SK-MEL-5 (cell line): Measurements from ENCODE around the gene CCDC183. TPM values are rescaled to one million over a fixed set of nuclear protein-coding genes. Genes with fewer than 3 reads are reported as not detected.
A peak's percentile ranks its signal among the peaks of the same experiment; 100 is the strongest.
"Not testable (repeated sequence)": the region's sequence is repeated elsewhere in the genome, so short reads cannot be mapped to it uniquely, and the experiment has no call there.

Experiments used
- DNase-seq: peaks from one replicate; pipeline ENCODE4 v3.0.0-alpha.2; 2016; ENCODE audit warnings: low read depth, low spot score
- in situ Hi-C: cut with HindIII; loops from 2 replicates; pipeline ENCODE4 v1.10.0; 2016; ENCODE audit warnings: low sequenced_read_pairs, high pct_unique_total_duplicates, low pct_unique_long_range_greater_than_20kb
- total RNA-seq: library from RNA; depleted of rRNA; stranded (reverse); fragments of >200 nt; shearing (Covaris generic); gene quantifications from 2 replicates; pipeline ENCODE4 v1.2.3, GENCODE V29; 2014

Gene CCDC183
- total RNA-seq, 1 experiment from 2014 or later, result 0.42 TPM

DNA sequence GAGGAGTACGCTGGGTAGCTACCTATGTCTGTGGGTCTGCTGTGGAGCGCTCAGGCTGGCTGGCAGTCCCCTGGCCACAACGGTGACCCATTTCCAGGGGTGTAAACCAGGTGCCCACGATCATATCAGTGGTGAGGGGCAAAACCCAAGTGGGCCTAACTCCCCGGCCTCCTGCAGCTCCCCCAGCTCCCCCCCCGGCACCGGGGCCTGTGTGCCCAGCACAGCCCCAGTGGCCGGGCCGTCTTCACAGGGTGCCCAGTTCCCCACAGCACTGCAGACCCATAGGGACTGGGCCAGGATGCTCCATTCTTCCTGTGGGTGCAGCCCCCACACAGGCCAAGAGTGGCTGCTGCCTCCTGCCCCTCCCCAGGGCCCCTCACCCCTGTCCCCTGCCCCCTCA is 37.1 kb upstream of the CCDC183 start:
- no peak for DNase-seq
- in situ Hi-C loops, result no loop called here

DNA sequence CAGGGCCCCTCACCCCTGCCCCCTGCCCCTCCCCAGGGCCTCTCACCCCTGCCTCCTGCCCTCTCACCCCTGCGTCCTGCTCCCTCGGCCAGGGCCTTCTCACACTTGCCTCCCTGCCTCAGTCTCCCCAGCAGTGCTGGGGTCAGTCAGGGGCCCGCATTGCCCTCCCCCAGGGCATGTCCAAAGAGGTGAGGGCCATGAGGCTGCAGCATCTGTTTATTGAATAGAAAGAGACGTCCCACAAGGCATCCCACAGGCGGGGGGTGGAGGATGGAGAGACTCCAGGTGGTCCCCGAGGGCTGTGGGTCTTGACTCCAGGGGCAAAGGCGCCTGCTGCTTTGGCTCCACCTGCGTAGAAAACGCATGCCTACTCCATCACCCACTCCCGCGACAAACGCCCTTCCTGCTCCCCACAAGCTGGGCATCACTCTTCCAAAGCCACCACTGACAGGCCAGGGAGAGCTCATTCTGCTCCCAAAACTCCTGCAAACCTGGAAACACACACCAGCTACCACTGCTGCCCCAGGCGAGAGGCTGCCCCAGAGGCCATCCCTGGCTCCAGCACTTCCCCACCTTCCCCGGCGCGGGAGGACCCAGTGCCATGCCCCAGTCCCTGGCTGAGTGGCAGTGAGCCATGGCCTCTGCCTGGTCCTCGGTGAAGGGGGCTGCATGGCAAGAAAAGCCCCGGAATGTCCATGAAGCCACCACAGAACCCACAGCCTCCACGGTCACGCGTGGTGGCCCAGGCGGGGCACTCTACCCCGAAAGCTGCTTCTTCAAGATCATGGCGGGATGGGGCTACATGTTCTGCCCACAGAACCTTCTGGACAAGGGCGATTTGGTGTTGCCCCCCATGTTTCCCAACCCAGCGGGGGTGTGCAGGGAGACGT is 36.5 kb upstream of the CCDC183 start:
- no peak for DNase-seq
- in situ Hi-C loops, result no loop called here

DNA sequence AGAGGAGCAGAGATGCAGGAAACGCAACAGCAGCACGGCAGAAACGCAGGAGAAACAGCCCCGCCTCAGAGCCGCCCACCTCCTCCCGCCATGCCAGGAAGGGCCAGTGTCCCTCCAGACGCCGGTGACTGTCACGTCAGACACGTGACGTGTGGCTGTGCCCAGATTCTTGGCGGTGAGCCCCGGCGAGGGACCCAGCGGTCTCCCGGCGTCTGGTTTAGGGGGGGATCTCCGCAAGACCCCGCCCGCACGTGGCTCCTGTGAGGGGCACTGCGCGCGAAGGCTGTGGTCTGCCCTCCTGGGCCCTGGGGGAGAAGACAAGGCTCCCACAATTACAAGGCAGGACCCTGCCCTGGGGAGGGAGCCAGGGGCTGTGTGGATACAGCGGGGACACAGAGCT is 35.7 kb upstream of the CCDC183 start:
- DNase-seq, result no peak
- in situ Hi-C loops, result no loop called here

DNA sequence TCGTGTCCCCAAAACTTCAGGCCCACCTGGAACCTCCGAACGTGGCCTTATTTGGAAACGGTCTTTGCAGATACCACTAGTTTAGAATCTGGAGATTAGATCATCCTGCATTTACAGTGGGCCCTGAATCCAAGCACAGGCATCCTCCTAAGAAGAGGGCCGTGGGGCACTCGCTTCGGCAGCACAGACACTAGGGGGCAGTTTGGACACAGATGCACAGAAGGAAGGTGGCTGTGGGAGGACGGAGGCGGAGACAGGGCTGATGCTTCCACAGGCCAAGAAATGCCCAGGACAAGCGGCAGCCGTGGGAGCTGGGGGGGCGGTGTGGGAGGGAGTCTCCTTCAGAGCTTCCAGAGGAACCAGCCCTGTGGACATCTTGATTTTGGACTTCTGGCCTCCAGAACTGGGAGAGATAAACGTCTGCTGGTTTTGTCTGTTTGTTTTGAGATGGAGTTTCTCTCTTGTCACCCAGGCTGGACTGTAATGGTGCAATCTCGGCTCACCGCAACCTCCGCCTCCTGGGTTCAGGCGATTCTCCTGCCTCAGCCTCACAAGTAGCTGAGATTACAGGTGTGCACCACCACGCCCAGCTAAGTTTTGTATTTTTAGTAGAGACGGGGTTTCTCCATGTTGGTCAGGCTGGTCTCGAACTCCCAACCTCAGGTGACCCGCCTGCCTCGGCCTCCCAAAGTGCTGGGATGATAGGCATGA is 35.1 kb upstream of the CCDC183 start:
- in situ Hi-C loops, result not testable (repeated sequence)

DNA sequence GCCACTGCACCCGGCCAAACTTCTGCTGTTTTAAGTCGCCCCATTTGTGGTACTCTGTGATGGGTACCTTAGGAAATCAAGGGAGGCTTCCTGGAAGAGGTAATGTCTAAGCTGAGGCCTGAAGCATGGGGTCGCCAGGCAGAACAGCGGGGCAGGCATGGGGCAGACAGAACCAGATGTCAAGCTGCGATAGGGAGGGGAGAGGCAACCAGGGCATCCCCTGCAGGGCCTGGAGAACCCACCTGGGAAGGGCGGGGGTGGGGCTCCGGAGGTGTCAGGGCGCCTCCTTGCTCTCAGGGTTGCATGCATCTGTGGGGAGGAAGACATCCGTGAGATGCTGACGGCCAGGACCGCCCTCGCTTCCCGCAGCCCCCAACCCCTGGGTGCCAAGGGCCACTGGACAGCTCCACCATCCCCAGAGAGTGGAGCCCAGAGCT is 34.6 kb upstream of the CCDC183 start:
- no peak for DNase-seq
- in situ Hi-C loops, result no loop called here

More for the DNA sequence above, 35.1 kb upstream of the CCDC183 start:
- DNase-seq, result peak; percentile 84

DNA sequence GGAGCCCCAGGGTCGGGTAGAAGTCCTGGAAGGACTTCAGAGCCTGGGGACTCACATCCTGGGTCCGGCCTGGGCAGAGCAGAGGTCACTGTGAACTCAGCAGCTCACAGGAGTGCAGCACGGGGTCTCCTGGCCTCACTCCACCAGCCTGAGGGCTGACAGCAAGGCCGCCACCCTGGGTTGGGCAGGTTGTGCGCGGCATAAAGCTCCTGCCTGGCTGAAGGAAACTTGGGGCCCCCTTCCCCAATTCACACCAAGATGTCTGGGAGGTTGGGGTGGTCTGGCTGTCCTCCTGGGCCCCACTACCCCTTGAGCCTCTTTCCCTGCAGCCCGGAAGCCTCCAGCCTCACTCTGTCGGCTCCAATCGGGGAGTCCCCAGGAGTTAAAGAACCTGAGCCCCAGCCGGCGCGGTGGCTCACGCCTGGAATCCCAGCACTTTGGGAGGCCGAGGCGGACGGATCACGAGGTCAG is 33.9 kb upstream of the CCDC183 start:
- no peak for DNase-seq
- in situ Hi-C loops, result no loop called here

DNA sequence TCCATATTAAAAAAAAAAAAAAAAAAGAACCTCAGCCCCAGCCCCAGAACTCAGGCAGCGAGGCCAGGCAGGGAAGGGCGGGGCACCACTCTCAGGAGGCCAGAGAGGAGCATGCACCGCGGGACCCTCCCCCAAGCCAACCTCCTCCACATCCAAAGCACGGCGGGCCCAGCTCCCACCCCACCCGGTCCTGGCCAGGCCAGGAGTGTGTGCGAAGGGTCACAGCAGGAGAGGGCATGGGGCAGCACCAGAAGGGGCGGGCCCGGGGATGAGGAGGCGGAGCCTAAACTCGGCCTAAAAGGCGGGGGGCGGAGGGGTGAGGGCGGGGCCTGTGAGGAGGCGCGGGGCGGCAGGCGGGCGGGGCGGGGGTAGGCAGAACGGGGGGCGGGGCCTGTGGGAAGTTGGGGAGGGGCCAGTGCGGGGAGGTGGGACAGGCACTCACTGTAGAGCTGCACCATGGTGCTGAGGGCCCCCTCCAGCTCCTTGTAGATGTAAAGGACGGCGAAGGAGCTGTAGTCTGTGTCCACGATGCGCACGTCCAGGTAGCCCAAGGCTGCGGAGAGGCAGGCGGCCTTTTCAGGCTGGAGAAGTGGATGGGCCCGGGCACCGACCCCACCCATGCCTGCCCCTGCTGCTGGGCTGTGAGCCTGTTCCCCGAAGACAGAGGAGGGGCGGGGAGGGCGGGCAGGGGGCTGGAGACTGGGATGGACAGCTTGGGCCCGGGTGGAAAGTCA is 33.1 kb upstream of the CCDC183 start:
- DNase-seq, result peak; percentile 66
- in situ Hi-C loops, result no loop called here

DNA sequence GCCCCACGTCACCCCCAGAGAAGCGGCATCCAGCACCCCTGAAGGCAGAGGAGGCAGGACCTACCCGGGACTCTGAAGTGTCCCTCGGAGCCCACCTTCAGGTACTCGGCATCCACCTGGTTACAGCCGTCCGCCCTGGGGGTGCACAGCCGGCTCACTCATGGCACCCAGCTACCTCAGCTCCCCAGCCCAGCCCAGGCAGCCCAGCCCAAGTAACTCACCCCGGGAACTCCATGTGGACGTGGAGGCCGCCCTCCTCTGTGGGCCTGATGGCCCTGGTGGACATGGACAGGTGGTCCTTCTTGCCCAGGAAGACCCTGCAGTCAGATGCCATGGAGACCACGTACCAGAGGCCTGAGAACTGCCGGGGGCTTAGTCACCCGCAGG is 32.5 kb upstream of the CCDC183 start:
- in situ Hi-C loops, result no loop called here
- no peak for DNase-seq

DNA sequence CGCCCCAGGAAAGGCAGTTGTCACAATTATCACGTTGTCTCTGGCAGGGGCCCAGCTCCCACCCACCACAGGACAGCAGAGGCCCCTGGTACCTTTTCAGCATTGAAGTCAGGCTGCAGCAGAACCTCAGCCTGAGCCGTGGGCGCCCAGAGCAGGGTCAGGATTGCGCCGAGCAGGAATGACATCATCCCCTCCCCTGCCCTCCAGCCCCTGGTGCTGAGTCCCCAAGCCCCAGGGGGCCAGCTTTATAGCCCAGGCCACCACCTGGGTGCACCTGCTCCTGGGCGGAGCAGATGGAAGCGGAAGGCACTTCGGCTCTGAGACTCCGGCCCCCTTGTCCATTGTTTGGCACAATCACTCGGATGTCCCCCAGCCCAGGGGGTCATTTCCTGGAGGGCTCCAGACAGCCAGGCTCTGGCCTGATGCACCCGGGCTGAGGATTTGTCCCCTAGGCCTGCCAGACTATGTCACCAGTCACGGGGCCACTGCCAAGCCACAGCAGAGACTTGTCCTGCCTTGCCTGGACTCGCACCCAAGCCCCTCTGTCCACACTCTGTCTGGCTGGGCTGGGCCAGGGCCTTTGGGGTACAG is 31.7 kb upstream of the CCDC183 start, which contains the start of gene LCN15:
LCN15 (minus strand) TSS at position 218 of the 591 bp plus-strand sequence; CDS start at position 188, 30 bp downstream.
- DNase-seq, result no peak
- in situ Hi-C loops, result no loop called here

DNA sequence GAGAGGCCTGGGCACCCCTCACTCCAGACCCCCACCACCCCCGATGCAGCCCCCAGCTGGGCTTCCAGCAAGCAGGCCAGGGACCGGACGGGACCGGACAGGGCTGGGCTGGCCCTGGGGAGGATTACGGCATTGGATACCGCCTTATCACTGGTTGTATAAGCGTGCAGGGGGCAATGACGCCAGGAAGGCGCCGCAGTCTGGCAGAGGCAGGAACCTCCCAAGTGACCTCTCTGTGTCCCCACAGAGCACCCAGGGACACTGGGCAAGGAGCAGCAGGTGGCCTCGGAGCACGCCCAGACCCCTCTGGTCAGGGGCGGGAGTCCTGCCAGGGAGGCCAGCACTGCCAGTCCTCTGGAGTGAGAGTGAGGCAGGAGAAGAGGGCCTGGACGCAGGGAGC is 31.1 kb upstream of the CCDC183 start:
- no peak for DNase-seq
- in situ Hi-C loops, result no loop called here

DNA sequence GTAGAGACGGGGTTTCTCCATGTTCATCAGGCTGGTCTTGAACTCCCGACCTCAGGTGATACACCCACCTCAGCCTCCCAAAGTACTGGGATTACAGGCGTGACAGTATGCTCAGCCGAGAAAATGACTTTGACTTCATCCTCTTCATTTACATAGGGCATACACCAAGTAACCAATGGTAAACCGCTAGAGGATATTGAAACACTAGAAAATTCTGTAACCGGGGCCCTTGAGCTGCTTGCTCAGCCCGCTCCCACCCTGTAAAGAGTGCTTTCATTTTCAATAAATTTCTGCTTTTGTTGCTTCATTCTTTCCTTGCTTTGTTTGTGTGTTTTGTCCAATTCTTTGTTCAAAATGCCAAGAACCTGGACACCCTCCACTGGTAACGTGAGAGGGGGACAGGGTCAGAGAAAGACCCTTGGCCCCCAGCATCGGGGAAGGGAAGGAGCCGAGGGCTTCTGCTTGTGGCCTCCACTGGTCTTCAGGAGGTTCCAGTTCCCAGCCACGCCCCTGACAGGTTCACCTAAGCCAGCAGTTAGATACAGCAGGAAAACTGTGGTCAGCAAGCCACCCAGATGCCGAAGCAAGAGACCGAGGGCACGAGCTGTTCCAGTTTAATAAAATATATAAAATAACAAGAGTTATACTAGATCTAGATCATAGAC is 30.3 kb upstream of the CCDC183 start:
- in situ Hi-C loops, DNase-seq: not testable (repeated sequence)

DNA sequence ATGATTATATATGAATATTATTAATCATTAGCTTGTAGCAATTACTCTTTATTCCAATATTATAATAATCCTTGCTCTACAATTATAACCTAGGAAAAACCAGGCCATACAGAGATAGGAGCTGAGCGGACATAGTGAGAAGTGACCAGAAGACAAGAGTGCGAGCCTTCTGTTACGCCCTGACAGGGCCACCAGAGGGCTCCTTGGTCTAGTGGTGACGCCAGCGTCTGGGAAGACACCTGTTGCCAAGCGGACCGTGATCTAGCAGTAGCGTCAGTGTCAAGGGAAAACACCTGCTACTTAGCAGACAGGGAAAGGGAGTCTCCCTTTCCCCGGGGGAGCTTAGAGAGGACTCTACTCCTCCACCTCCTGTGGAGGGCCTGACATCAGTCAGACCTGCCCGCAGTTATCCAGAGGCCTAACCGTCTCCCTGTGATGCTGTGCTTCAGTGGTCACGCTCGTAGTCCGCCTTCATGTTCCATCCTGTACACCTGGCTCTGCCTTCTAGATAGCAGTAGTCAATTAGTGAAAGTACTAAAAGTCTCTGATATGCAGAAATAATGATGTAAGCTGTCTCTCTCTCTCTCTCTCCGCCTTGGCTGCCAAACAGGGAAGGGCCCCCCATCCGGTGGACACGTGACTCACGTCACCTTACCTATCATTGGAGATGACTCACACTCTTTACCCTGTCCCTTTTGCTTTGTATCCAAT is 29.6 kb upstream of the CCDC183 start:
- DNase-seq, result peak; percentile 62
- in situ Hi-C loops, result not testable (repeated sequence)

DNA sequence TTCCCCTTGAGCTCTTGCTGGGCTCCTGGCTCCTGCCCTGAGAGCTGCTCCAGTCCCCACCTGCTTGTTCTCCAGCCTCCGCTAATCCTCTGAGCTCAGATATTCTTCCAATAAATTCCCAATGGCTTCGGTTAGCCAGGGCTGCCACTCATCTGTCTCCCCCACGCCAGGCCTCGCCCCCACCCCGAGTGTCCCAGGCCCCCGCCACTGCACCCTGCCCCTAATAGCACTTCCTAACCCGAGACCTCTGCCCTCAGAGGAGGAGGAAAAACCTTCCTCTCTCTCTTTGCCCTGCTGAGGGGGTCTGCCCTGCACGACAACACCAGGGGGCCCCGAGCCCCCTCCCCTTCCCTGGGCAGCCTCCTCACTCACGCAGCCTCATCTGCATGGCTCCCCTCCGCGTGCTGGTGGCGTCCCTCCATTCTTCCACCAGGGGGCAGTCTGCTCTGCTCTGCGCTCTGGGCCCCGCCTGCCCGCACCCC is 26.4 kb upstream of the CCDC183 start:
- in situ Hi-C loops, result no loop called here
- peak; percentile 64 for DNase-seq

DNA sequence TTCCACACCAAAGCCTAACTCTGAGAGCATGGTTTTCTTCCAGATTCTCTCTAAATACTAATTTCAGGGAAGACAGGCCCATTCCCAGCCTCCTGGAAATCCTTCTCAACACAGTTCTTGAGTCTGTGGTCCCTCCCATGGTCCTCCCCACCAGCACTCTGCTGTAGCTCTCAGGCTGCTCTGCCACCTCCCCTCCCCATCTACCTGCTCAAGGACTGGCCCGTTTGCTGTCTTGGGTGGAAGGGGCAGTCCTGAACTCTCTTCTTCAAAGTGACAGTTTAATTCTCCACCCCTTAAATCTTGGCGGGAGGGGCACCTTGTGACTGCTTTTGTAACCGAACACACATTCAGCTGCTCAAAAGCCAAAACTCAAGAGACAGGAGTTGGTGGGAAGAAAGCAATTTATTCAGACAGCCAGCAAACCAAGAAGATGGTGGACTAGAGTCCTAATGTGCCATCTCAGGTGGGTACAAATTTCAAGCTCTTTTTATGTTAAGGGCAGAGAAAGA is 24.2 kb upstream of the CCDC183 start:
- in situ Hi-C loops, result no loop called here

DNA sequence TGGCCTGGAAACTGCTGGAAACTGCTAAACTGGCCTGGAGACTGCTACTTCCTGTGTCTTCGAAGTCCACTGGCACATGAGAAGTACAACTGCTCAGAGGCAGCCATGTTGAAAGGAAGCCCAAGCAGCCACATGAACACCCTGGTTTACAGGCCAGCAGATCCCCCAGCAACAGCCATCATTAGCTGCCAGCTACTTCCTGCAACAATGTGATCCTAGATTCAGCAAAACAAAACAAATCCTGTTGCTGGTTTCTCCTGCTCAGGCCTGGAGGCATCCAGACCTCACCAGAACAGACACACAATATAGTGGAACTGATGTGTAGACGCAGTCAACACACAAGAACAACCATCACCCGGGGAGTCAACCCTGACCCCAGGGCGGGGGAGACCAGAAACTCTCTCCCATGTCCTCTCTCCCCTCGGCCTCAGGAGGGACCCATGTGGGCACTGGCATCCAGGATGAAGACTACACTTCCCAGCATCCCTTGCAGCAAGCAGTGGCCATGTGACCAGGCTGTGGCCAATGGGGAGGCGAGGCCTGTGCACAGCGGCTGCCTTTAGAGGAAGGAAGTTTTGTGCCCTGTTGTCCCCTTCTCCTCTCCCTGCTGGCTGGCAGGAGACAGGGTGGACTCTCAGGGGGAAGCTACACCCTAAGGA is 22.6 kb upstream of the CCDC183 start:
- in situ Hi-C loops, result no loop called here
- peak; percentile 57 for DNase-seq

More for the DNA sequence above, 24.2 kb upstream of the CCDC183 start:
- DNase-seq, result no peak
